SH-SY5Y (cell line): Measurements from ENCODE around the gene KRTAP12-2.

ENCODE experiments used
- GATA2 ChIP-seq: IDR thresholded peaks from 2 replicates; pipeline ENCODE4 v1.6.1; 2011; ENCODE audit warnings: mild to moderate bottlenecking, low read depth, low read length
- GATA3 ChIP-seq: IDR thresholded peaks from 2 replicates; pipeline ENCODE4 v1.6.1; 2011; ENCODE audit warnings: low read depth, mild to moderate bottlenecking, low read length, moderate library complexity

GRCh38 chr21:44703731-44704635, 37.3 kb upstream of the KRTAP12-2 start:
- TF ChIP-seq GATA2 (no peak), GATA3 (no peak)
